ENCODE results near the gene ADAMTS20.

- TF ChIP-seq EZH2 (IDR thresholded peaks at IDR 0.05; ENCODE audit: insufficient read depth, poor library complexity, severe bottlenecking) (no peak), EZH2phosphoT487 (IDR thresholded peaks at IDR 0.05; ENCODE audit: insufficient read depth, low read depth) (no peak)
Measured at GRCh38 chr12:43318021-43318420, 234.0 kb downstream of the ADAMTS20 start.

Data from GM23248 (cell line).